ENCODE measurements around the gene FKBP11.
"Not testable (repeated sequence)": the region's sequence is repeated elsewhere in the genome, so short reads cannot be mapped to it uniquely, and the experiment has no call there.

The FKBP11 gene

DNA sequence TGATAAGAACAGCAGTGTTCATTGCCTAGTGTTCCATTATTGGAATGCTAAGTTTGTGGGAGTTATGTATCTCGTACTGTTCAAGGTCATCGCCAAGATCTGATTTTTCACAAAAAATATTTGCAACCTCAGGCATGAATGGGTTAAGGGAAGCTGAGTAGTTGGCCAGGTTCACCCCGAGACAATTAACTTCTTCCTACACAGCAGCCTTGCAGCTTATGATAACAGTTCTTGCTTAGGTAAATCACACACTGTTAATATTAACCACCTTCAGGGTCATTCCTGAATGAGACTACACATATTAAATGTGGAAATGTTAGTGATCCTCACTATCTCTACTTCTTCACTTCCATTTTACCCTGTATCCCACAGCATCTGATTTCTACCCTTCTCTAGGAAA, 18.0 kb downstream of the FKBP11 start:
- DNase-seq (ENCODE audit: low spot score): no peak

DNA sequence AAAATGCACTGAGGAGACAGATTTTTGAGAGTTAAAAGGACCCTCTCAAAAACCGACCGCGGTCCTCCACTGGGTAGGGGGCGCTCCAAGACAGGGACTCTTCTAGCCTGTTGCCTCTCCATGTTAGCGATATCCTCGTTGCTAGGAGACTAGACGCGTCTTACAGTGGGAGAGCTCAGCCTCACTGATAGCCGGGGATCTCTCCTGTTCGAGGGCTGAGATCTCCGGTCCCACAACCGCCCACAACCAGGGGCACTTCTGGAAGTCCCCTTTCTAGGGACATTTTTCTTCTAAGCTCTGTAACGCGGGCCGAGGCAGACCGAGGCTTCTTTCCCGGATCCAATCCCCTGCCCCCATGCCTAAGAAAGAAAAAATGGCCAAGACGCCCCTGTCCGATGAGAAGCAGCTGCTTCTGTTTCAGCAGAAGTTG, 21.3 kb downstream of the FKBP11 start:
- peak; percentile 81 for DNase-seq (ENCODE audit: low spot score)

DNA sequence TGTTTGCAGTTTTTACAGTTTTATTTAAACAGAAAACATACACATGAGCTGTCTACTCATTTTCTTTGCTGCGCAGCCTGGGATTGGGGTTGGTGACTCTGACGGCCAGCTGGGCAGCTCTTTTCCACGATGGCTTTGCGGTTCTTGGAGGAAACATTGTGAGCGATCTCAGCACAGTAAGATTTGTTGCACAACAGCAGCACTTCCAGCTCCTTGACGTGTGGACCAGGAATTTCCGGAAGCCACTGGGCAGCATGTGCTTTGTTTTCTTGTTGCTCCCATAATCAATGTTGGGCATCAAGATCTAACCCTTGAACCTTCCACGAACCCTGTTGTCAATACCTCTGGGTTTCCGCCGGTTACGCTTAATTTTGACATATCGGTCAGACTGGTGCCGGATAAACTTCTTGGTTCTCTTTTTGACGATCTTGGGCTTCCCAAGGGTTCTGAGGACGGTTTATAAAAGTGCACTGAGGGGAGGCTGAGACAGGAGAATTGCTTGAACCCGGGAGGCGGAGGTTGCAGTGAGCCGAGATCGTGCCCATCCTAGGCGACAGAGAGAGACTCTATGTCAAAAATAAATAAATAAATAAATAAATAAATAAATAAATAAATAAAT, 21.8 kb downstream of the FKBP11 start:
- DNase-seq (ENCODE audit: low spot score): no peak

DNA sequence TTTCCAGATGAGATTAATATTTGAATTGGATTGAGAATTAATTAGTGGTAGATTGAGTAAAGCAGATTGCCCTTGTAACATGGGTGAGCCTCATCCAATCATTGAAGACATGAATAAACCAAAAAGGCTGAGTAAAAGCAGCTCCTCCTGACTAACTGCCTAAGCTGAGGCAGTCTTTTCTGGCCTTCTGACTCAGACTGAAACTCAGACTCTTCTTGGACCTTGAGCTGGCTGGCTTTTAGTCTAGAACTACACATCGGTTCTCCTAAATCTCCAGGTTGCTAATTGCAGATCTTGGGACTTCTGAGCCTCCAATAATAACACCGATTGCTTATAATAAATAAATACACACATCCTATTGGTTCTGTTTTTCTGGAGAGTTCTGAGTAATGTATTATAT, 24.0 kb downstream of the FKBP11 start:
- peak; percentile 48 for DNase-seq (ENCODE audit: low spot score)

DNA sequence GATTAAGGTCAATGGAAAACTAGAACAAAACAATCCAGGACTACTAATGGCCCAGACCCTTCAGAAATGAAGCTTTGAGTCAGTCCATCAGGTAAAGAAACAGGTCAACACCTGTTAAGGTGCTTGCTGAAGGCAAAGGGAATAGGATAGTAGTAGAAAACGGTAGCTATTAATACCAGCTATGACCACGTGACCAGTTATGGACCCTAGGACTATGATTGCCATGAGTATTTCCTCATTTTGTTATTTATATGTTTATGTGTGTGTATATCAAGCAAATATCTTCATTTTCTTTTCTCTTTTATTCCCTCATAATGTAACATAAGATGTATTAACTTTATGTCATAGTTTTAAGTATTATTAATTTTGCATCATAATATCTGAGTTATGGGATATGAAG, 25.6 kb downstream of the FKBP11 start:
- no peak for DNase-seq (ENCODE audit: low spot score)

DNA sequence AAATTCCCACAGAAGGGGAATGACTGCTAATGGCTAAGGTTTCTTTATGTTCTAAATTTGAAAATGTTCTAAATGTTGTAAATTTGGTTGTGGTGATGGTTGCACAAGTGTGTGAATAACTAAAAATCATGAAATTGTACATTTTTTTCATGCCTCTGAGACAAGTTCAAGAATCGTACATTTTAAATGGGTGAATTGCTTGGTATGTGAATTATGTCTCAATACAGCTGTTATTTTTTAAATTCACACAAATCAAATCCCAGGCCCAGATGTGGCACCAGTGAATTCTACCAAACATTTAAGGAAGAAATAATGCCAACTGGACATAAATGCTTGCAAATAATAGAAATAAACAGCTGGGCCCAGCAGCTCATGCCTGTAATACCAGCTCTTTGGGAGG, 31.0 kb downstream of the FKBP11 start:
- no peak for DNase-seq (ENCODE audit: low spot score)

DNA sequence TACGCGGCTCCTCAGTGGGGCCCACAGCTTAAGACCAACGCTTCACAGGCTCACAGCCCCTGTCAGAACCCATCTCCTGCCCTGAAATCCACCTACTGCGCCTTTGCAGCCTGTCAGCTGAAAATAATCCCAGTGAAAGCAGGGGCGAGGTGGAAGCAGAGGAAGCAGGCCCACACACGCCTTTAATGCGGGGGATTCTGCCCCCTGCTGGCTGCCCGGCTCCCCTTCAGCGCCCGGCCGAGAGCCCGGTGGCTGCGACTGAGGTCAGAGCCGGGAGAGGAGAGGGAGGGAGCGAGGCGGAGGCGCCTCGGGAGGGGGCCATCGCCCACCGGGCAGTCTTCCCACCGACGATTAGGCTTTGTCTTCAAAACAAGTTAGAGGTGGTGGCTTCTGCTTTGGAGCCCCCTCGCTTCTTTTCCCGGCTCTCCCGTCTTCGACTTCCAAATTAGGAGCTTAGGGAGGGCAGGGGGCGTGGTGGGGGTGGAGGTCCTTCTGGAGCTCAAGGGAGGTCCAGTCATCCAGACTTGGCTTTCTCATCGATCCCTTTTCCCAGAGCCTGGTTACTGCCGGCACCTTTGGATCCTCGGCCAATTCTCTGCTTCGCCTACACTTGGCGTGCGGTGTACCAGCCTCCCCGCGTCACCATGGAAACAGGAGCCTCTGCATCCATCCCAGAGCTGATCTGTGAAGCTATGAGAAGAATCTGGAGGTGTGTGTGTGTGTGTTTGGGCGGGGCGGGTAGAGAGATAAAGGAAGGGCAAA, 34.5 kb downstream of the FKBP11 start:
- peak; percentile 81 for DNase-seq (ENCODE audit: low spot score)

DNA sequence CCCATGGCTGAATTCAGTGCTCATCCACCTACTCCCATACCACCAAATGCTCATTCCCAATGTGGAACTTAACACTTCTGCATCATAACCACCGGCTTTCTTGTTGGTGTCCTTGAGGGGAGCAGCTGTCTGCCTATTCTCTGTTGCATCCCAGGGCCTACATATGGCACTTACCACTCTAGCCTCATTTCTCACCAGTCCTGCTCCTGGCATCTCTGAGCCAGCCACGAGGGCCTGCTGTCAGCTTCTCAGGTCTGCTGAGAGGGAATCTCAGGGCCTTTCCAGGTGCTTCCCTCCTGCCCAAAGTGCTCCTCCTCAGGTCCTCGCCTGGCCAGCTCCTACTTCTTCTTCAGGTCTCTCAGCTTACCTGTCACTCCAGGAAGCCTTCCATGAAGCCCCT, 35.6 kb downstream of the FKBP11 start:
- DNase-seq (ENCODE audit: low spot score): no peak

DNA sequence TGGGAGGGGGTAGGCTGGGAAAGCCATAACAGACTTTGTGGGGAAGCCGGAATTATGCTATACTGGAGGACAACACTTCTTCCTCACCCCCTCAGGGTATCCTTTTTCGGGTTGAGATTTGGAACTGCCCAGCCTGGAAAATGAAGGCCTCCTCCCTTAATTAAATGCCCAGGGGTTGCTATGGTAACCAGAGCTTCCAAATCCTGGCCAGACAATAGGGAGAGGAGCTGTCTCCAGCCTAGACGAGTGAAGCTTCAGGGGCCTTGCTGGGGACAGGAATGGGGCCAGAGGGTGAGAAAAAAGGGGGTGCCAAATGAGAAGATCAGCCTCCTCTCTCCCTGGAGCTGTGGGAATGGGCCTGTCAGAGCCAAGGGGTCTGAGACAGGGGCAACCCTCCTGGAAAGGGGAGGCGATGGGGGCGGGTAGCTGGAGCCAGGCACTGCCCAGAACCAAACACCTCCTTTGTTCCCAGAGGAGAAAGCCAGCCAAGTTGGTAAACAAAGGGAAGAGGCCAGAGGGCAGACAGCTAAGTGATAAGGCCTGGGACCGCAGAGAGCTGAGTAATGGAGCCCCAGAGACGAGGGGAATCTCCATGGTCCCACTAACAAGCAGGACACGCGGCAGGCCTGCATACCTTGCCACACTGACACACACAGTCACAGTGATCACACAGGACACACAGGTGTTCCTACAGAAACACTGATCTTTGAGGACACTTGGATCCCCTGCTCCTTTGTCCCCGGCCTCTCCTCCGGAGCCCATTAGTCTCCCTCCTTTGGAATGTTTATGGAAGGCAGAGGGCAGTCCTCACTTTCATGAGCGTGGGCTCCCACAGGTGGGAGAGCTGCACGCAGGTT, 41.8 kb downstream of the FKBP11 start:
- no peak for DNase-seq (ENCODE audit: low spot score)

DNA sequence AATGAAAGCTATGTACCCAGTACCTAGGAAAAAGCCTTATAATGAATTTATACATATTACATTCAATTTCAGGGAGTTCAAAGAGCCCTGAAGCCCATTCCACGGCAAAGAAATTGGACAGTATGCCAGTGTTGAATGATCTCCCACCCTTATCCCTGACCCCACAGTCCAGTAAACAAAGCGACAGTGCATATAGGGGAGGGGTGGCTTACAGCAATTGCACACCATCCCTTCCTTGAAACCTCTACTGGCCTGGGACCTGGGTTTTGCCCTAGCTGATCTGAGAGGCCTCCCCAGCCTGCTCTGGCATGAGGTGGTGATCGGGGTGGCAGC, 42.4 kb downstream of the FKBP11 start:
- no peak for DNase-seq (ENCODE audit: low spot score)

DNA sequence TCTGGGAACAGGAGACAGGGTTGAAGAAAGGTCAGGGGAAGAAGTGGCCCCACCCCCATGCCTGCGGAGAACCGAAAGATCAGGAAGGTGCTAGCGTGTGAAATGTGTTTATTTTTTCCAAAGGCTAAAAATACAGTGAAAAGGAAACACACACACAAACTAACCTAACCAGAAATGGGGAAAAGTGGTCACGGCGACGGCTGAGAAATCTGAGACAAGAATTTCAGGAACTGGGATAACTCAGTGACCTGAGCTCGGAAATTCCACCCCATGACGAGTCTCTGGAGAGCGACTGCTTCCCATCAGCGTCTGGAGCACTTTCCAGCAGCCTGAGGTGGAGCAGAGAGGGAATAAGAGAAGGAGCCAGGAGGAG, 43.0 kb downstream of the FKBP11 start:
- DNase-seq (ENCODE audit: low spot score): peak; percentile 37

DNA sequence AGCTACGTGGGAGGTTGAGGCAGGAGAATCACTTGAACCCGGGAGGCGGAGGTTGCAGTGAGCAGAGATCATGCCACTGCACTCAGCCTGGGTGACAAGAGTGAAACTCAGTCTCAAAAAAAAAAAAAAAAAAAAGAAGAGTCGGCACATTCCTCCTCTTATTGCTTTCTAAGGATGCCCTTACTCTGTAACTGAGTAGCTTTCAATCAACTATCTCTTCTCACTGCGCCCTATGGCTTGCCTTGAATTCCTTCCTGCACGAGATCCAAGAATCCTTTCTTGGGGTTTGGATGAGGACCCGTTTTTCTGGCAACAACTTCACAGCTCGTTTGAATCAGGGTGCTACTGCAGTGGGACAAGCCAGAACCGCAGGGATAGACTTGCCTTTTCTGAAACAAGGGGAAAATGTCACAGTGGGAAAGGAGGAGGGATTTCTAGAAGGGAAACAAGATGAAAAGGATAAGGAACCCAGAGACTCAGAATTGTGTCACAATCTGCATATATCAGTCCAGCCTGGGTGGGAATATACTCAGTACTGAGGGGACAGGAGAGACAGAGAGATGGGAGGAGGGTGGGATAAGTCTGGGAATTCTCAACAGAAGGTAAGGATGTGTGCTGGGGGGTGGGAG, 43.5 kb downstream of the FKBP11 start:
- no peak for DNase-seq (ENCODE audit: low spot score)

DNA sequence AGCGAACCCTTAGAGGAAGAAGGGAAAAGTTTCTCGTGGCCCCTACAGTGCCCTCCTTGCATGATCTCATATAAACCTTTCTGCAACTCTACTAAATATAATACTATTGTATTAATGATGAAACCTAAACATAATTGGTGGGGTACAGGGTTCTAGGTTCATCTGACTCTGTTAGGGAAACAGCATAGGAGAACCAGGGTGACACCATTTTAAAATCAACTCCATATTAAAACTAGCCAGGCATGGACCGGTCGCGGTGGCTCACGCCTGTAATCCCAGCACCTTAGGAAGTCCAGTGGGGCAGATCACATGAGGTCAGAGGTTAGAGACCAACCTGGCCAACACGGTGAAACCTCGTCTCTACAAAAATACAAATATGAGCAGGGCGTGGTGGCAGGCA, 44.6 kb downstream of the FKBP11 start:
- DNase-seq (ENCODE audit: low spot score): no peak

DNA sequence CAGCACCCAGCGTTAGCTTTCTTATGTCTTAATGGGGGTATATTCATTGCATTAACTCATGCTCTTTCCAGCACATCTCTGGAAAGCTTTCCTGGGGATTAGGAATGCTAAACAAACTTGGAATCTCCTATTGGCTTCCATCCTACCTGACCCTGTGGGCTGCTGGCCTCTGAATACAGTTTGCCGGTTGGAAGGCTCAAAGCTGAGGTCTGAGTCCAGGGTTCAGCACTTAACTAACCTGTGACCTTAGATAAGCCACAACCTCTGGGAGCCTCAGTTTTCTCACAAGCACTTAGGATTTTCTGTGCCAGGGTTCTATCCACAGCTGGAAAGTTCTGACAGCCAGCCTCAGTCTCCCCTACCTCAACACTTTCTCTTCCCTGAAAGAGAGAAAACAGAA, 46.7 kb downstream of the FKBP11 start:
- DNase-seq (ENCODE audit: low spot score): no peak

DNA sequence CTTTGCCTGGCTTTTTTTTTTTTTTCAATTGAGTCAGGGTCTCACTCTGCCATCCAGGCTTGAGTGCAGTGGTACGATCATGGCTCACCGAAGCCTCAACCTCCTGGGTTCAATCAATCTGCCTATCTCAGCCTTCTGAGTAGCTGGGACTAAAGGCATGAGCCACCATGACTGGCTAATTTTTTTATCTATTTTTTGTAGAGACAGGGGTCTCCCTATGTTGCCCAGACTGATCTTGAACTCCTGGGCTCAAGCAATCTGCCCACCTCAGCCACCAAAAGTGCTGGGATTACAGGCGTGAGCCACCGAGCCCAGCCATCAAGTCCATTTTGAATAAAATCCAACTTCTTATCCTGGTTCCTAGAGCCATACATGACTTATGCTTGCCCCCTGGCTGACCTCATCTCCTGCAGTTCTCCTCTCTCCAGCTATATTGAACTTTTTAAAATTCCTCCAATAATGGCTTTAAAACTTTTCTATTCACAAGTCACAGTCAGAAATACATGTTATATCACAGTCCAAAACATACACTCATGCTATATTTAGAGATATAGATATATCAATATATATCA, 49.3 kb downstream of the FKBP11 start:
- DNase-seq (ENCODE audit: low spot score): no peak

DNA sequence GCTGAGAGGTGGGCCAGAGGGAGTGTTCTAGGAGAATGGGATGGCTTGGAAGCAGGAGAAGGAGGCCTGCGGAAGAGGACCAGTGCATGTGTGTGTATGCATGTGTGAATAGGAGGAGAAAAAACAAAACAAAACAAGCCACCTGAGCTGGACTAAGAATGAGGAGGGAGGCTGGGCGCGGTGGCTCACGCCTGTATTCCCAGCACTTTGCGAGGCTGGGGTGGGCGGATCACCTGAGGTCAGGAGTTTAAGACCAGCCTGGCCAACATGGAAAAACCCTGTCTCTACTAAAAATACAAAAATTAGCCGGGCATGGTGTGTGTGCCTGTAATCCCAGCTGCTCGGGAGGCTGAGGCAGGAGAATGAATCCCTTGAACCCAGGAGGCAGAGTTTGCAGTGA, 51.8 kb downstream of the FKBP11 start:
- not testable (repeated sequence) for DNase-seq (ENCODE audit: low spot score)

DNA sequence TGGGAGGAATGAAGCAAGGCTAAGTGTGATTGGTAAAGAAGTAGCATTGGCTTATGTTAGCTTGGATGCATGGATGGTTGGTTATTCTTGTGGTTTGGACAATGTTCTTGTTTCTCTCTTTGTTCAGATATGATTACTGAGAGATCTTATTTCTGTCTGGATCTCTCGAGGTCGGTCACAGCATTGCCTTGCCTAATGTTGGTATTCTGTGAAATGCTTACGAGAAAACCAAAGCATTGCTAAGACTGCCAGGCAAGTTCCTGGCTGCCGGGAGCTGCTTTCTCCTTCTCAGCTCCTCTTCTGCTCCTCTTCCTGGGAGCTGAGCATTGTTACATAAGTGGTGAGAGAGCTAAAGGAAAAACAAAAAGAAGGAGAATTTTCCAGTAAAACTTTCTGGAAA, 52.2 kb downstream of the FKBP11 start:
- DNase-seq (ENCODE audit: low spot score): no peak

Data from AG08396 (cell line).